ENCODE data around the gene POGZ. TPM values are rescaled to one million over a fixed set of nuclear protein-coding genes. Genes with fewer than 3 reads are reported as not detected.

The POGZ gene
- total RNA-seq, 1 experiment from 2014 or later = 102 TPM

DNA sequence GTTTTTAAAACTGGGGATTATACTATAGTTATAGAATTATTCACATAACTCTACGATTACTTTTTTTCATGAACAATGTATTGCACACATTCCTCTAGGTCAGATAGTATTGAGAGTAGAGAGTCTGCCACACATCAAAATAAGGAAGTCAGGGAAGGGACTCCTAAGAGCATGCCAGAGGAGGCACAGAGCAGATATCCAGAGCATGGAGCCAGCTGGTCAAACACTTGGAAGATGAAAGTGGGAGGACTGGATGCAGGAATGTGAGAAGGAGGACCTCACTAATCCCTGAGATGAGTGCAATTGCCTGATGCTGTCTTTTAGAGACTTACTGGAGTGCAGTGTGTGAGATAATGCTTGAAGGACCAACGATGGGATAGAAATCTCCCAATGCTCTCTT, 102.6 kb downstream of the POGZ start:
- TF ChIP-seq CTCF (conservative IDR thresholded peaks at IDR 0.05) = no peak
- H3K9me3 Mint-ChIP-seq = peaks cover 16 to 19% of the 10 kb centered on the region in 2 experiments
- no peaks in the 10 kb centered on the region; a peak in 1 of 4 replicates for H3K4me1 Mint-ChIP-seq
- Histone ChIP-seq H3K23ac (ENCODE audit: insufficient read length, low read depth, low read length) (no peak overlapping the region), H3K9me3 (ENCODE audit: control insufficient read depth, low read depth, low read length) (no peaks in the 10 kb centered on the region), H2BK15ac (ENCODE audit: low read depth, low read length) (no peak overlapping the region), H4K8ac (replicated peaks; ENCODE audit: insufficient read length, low read depth, low read length) (no peak overlapping the region), H3K56ac (ENCODE audit: insufficient read length, low read depth, low read length) (no peak overlapping the region), H3K23me2 (ENCODE audit: insufficient read length, low read depth, low read length, poor library complexity, severe bottlenecking) (no peaks in the 10 kb centered on the region), H2BK12ac (ENCODE audit: insufficient read length, low read depth, low read length) (no peak overlapping the region), H4K91ac (ENCODE audit: insufficient read length, low read depth, low read length) (no peak overlapping the region), H2BK20ac (ENCODE audit: low read depth, low read length, poor library complexity, severe bottlenecking) (no peak overlapping the region), H3K79me1 (ENCODE audit: insufficient read depth, low read depth, low read length, poor library complexity, severe bottlenecking) (no peaks in the 10 kb centered on the region), H4K20me1 (ENCODE audit: control insufficient read depth, insufficient read depth, insufficient read length) (no peaks in the 10 kb centered on the region), H4K5ac (ENCODE audit: insufficient read length, low read depth, low read length) (no peak overlapping the region), H3K4ac (ENCODE audit: low read depth, low read length) (no peak overlapping the region), H3K14ac (ENCODE audit: insufficient read depth, low read length) (no peak overlapping the region), H2BK5ac (ENCODE audit: insufficient read length, low read length) (no peak overlapping the region), H3T11ph (ENCODE audit: low read length) (no peak overlapping the region), H2BK120ac (ENCODE audit: low read depth, low read length, poor library complexity, severe bottlenecking) (no peak overlapping the region), H3K4me2 (ENCODE audit: insufficient read depth, insufficient read length, low read length) (no peak overlapping the region), H3K27me3 (ENCODE audit: insufficient read depth, low read length) (no peaks in the 10 kb centered on the region), H3K18ac (ENCODE audit: insufficient read length, low read depth, low read length) (no peak overlapping the region), H3K9ac (ENCODE audit: extremely low read depth, insufficient read length, low read length) (no peak overlapping the region), H2AK5ac (ENCODE audit: insufficient read length, low read length) (no peak overlapping the region), H3K79me2 (ENCODE audit: insufficient read depth, low read length) (no peaks in the 10 kb centered on the region), H3K4me1 (ENCODE audit: insufficient read depth, low read length) (no peaks in the 10 kb centered on the region), H3K27ac (ENCODE audit: insufficient read length, low read depth, low read length) (no peak overlapping the region), H2AFZ (ENCODE audit: low read length) (no peak overlapping the region)
- no peak overlapping the region for H3K27ac Mint-ChIP-seq
- DNase-seq = no peak
- no peak overlapping the region for H3K4me3 Mint-ChIP-seq
- peaks cover 9 to 12% (median 10%) of the 10 kb centered on the region in 3 experiments for H3K36me3 Mint-ChIP-seq (ENCODE audit: insufficient read depth in 1 of 3, low read depth in 3 of 3)
- no peaks in the 10 kb centered on the region for H3K27me3 Mint-ChIP-seq (ENCODE audit: low read depth)
- WGBS (ENCODE audit: extremely low coverage, insufficient read length, low lambda C conversion rate) = no CpG with 5 or more reads among the region's 2 CpGs

Other genes starting within 250 kb of the POGZ start
- 205 and 207 TPM in 2 replicates for gene PSMD4, start 204.8 kb downstream of the POGZ start, total RNA-seq (2021)
- 52.9 and 58.2 TPM in 2 replicates for gene ZNF687, start 177.2 kb downstream of the POGZ start, total RNA-seq (2021)
- gene PI4KB, start 132.1 kb downstream of the POGZ start, total RNA-seq (2021) = 39.1 and 39.2 TPM in 2 replicates
- gene RFX5, start 112.2 kb downstream of the POGZ start, total RNA-seq (2021) = 65.1 and 72.7 TPM in 2 replicates
- gene SELENBP1, start 86.8 kb downstream of the POGZ start, total RNA-seq (2021) = 13.9 and 14.2 TPM in 2 replicates
- 413 and 429 TPM in 2 replicates for gene PSMB4, start 59.9 kb downstream of the POGZ start, total RNA-seq (2021)
- gene CGN, start 51.9 kb upstream of the POGZ start, total RNA-seq (2021) = 29.9 and 30.9 TPM in 2 replicates
- 6.2 and 6.5 TPM in 2 replicates for gene TUFT1, start 80.8 kb upstream of the POGZ start, total RNA-seq (2021)
- 48.9 and 53.3 TPM in 2 replicates for gene SNX27, start 152.6 kb upstream of the POGZ start, total RNA-seq (2021)

Measured in H9 (cell line).